Mucosa of stomach (tissue), 1 donor: Measurements from ENCODE around the gene TMED10.

Source experiments
- H3K27me3 ChIP-seq: one replicate; pipeline ENCODE4 v1.7.0; 2013; ENCODE audit warnings: mild to moderate bottlenecking, low read length; ENCODE audit not compliant: control insufficient read depth, insufficient read depth
- H3K36me3 ChIP-seq: one replicate; pipeline ENCODE4 v1.7.0; 2013; ENCODE audit warnings: low read length; ENCODE audit not compliant: control insufficient read depth, insufficient read depth
- H3K4me1 ChIP-seq: one replicate; pipeline ENCODE4 v1.7.0; 2013; ENCODE audit warnings: mild to moderate bottlenecking, low read length; ENCODE audit not compliant: control insufficient read depth, insufficient read depth
- H3K4me3 ChIP-seq: one replicate; pipeline ENCODE4 v1.7.0; 2013; ENCODE audit warnings: low read length
- H3K9ac ChIP-seq: one replicate; pipeline ENCODE4 v1.7.0; 2013; ENCODE audit warnings: mild to moderate bottlenecking, low read length, moderate library complexity
- H3K9me3 ChIP-seq: one replicate; pipeline ENCODE4 v1.7.0; 2013; ENCODE audit warnings: mild to moderate bottlenecking, low read length, moderate library complexity; ENCODE audit not compliant: control insufficient read depth
- donor health status: Pancreatic carcinoma.

The TMED10 gene

DNA sequence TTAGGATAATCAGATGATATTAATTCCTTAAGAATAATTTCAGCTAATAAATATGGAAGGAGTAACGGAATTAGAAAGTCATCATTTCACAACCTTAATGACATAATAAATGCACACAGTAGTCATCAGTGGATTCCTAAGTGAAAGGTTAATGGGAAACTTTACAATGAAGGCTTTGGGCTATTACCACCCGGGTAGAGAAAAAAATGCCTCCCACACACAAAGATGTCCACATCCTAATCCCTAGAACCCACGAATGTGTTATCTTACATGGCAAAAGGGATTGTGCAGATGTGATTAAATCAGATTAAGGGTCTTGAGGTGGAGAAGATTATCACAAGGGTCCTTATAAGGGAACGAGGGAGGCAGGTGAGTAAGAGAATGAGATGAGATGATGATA is 5.6 kb downstream of the TMED10 start:
- Histone ChIP-seq H3K9ac (no peak overlapping the region), H3K4me1 (peaks cover 35% of the 10 kb centered on the region)

DNA sequence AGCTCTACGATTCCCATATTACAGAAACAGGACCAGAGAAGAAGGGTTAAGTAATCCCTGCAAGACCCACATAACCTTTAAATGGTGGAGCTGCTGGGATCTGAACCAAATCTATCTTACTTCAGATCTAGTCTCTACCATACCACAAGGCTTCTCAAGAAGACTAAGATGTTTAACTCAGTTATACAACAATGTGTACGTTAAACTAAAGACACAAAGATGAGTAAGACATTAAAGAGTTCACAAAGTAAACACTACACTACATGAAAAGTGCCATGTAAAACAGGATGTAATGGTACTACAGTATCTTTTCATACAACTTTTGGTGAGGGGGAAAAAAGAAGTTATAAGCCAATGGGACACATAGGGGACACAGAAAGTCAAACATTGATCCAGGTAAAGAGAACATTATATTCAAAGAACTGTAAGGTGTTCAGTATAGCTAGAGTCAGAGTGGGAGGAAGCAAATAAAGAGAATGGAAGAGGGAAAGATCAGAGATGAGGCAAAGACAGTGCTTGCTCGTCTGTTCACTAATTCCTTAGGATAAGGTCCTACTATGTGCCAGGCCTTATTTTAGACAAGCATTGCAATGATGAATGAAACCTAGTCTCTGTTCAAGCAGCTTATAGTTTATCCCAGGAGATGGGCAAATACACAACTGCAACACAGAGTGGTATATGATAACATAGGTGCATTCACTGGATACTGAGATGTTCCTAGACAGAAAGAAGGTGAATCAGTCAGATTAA is 7.7 kb downstream of the TMED10 start:
- Histone ChIP-seq H3K4me3 (no peak overlapping the region), H3K9me3 (no peaks in the 10 kb centered on the region), H3K9ac (no peak overlapping the region), H3K27me3 (no peaks in the 10 kb centered on the region), H3K4me1 (peaks cover 37% of the 10 kb centered on the region), H3K36me3 (no peaks in the 10 kb centered on the region)

More for the DNA sequence above, 5.6 kb downstream of the TMED10 start:
- Histone ChIP-seq H3K27me3 (no peaks in the 10 kb centered on the region), H3K9me3 (no peaks in the 10 kb centered on the region), H3K36me3 (no peaks in the 10 kb centered on the region), H3K4me3 (no peak overlapping the region)

DNA sequence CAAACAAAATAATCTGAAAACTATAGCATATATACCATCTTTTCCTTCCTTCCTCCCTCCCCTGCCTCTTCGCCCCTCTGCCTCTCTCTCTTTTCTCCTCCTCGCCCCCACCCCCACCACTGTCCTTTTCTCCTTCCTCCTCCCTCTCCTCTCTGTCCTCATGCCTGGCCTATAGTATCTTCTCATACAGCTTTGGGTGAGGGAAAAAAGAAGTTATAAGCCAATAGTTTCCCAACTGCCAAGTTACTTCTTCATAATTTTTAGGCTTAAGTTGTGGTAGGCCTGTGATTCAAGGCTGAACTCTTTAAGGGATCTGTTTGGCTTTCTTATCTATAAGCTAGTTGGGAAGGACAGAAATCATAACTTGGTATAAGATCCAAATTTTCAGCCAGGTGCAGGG is 9.1 kb downstream of the TMED10 start:
- no peaks in the 10 kb centered on the region for H3K9me3 ChIP-seq
- H3K27me3 ChIP-seq = no peaks in the 10 kb centered on the region
- no peaks in the 10 kb centered on the region for H3K36me3 ChIP-seq
- no peak overlapping the region for H3K4me3 ChIP-seq
- peaks cover 27% of the 10 kb centered on the region for H3K4me1 ChIP-seq
- no peak overlapping the region for H3K9ac ChIP-seq

DNA sequence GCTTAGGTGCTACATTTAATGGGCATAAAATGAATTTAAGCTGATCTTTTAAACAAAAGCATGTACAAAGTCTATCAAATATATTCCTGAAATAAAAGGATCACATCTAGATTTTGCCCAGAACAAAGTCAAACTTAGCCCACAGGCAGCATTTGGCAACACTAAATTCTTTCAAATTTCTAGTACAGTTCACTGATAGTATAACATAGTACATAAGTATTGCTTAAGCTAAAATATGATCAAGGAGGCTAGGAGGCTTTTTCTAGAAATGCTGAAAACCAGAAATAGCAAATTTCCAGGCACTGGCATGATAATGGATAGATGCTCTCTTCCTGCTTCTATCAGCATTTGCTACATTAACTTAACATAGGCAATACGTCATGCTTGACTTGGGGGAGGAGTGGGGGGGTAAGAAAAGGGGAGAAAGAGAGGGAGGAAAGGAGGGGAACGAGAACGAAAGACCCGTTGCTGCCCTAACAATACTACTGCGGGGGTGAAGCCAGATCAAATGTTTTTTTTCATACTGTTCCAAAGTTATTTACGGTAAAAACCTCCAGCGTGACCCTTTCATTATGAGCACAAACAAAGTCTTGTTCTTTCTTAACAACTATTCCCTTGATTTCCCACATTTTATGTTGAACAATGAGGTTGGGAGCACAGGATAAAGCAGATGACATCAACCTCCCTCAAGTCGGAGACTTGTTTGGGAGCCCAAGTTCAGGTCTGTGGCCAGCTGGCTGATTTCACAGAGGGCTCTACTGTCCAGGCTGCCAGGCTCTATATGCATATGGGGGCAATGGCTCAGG is 10.6 kb downstream of the TMED10 start:
- Histone ChIP-seq H3K36me3 (no peaks in the 10 kb centered on the region), H3K4me3 (no peak overlapping the region), H3K9ac (no peak overlapping the region), H3K27me3 (no peaks in the 10 kb centered on the region), H3K4me1 (peaks cover 30% of the 10 kb centered on the region), H3K9me3 (no peaks in the 10 kb centered on the region)

DNA sequence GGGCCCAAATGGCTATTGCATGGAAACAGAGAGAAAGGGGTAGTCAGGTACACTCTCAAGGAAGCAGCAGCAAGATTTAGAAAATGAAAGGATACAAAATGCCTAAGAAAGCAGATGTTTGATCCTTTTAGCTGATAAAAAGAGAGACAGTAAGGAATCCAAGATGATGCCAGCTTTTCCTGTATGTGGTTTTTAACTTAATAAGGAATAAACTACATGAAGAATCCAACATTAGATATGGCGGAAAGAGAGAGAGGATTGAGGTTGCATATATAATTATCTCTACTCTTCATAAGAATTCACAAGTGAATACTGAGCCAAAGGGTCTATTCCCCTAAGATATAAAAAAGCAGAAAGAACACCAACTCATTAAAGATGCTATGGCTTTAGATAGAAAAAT is 11.6 kb downstream of the TMED10 start:
- Histone ChIP-seq H3K36me3 (no peaks in the 10 kb centered on the region), H3K27me3 (no peaks in the 10 kb centered on the region), H3K9me3 (no peaks in the 10 kb centered on the region), H3K4me3 (no peak overlapping the region), H3K9ac (no peak overlapping the region), H3K4me1 (peaks cover 33% of the 10 kb centered on the region)

DNA sequence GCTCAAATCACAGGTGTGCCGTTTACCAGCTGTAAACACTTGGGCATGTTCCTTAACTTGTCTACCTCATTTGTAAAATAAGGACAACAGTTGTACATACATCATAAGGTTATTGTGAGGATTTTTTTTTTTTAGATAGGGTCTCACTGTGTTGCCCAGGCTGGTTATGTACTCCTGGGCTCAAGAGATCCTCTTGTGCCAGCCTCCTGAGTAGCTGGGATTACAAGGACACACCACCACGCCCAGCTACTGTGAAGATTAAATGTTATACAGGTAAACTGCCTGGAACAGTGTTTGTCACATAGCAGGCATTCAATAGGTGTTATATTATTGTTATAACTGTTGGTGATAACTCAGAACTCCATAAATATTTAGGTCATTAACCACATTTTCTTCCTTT is 12.7 kb downstream of the TMED10 start:
- Histone ChIP-seq H3K4me1 (peaks cover 33% of the 10 kb centered on the region), H3K9ac (no peak overlapping the region), H3K4me3 (no peak overlapping the region), H3K27me3 (no peaks in the 10 kb centered on the region), H3K9me3 (no peaks in the 10 kb centered on the region), H3K36me3 (no peaks in the 10 kb centered on the region)

DNA sequence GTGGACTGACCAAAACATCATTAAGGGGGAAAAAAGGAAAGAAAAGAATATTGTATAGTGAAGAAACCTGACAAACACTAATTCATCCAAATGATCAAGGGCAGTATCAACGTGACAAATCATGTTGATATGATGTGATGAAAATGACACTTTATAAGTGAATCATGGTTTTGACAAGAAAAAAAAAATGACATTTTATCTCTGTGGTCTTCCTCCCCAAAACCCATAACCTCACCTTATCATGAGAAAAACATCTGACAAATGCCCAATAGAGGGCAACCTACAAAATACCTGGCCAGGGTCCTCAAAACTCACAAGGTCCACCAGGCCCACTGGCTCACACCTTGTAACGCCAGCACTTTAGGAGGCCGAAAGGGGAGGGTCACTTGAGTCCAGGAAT is 13.8 kb downstream of the TMED10 start:
- H3K36me3 ChIP-seq = no peaks in the 10 kb centered on the region
- H3K9ac ChIP-seq = no peak overlapping the region
- H3K9me3 ChIP-seq = no peaks in the 10 kb centered on the region
- H3K27me3 ChIP-seq = no peaks in the 10 kb centered on the region
- peaks cover 24% of the 10 kb centered on the region for H3K4me1 ChIP-seq
- no peak overlapping the region for H3K4me3 ChIP-seq

DNA sequence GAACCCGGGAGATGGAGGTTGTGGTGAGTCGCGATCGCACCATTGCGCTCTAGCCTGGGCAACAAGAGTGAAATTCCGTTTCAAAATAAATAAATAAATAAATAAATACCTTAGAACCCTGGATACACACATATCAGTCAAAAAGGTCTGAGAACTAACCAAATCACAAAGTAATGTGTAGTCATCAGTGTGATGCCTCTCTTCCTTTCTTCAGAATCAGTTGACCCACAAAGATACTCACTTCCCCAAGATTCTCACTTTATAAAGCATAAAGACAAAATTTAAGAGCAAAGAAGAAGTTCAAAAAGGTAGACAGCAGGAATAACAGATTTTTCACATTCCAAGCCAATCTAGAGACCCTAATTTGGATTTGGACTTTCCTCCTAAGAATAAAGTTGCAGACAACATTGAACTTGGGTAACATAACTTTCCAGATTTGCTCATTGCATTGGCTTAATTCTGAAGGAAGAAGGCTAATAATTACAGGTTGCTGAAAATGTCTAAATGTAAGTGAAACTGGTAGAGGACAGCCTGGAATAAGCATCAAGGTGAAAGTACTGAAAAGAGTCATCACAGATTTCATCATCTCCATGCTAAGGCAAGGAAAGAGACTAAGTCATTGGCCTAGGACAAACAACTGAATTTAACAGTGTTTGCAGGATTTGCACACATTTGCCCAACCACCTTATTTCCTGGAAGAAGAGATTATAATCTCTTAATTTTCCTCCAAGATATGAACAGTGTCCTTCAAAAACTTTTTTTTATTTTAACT is 17.4 kb downstream of the TMED10 start:
- peaks cover 10% of the 10 kb centered on the region for H3K4me1 ChIP-seq
- no peak overlapping the region for H3K4me3 ChIP-seq
- no peaks in the 10 kb centered on the region for H3K27me3 ChIP-seq
- H3K9me3 ChIP-seq = no peaks in the 10 kb centered on the region
- H3K36me3 ChIP-seq = no peaks in the 10 kb centered on the region
- H3K9ac ChIP-seq = no peak overlapping the region

DNA sequence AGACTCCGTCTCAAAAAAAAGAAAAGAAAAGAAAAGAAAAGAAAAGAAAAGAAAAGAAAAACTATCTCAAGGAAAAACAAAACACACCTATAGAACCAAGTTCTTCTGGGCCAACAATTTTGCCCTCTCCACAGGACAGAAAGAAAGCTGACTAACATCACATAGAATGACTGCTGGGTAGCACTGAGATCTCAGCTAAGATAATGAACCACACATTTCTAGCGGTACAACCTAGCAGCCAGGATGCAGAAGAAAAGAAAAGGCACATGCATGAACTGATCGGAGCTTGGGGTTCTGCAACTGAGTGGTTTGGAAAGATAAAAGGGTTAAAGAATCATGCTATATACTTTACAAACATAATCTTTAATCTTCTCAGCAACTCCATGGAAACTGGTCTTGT is 19.5 kb downstream of the TMED10 start:
- H3K9ac ChIP-seq = no peak overlapping the region
- H3K36me3 ChIP-seq = no peaks in the 10 kb centered on the region
- H3K27me3 ChIP-seq = no peaks in the 10 kb centered on the region
- no peaks in the 10 kb centered on the region for H3K9me3 ChIP-seq
- peaks cover 13% of the 10 kb centered on the region for H3K4me1 ChIP-seq
- no peak overlapping the region for H3K4me3 ChIP-seq

DNA sequence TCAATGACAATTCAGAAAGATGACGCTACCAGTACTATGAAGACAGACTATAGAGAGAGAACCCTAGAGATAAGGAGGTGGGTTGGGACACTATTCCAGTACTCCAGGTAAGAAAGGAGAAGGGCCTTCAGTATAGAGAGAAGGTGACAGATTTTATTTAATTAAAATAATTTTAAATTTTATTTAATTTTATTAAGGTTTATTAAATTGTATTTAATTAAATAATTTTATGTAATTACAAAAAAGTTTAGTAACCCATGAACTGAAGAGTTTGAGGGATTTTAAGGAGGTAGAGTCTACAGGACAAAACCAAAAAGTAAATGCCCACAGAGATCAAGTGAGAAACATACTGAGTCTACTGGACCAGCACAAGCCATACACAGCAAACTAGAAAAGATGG is 20.3 kb downstream of the TMED10 start:
- no peak overlapping the region for H3K9ac ChIP-seq
- H3K27me3 ChIP-seq = no peaks in the 10 kb centered on the region
- H3K4me1 ChIP-seq = peaks cover 13% of the 10 kb centered on the region
- H3K4me3 ChIP-seq = no peak overlapping the region
- no peaks in the 10 kb centered on the region for H3K36me3 ChIP-seq
- no peaks in the 10 kb centered on the region for H3K9me3 ChIP-seq

DNA sequence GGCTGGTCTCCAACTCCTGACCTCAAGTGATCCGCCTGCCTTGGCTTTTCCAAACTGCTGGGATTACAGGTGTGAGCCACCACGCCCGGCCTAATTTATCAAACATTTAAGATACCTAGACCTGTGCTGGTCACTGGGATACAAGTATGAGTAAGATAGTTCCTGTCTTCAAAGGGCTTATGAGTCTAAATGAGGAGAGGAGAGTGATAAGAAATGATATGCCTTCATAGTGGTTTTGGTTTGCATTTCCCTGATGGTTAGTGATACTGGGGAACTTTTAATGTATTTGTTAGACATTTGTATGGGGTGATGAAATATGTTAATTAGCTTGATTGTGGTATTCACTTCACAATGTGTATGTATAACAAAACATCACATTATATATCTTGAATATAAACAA is 21.2 kb downstream of the TMED10 start:
- Histone ChIP-seq H3K4me1 (peaks cover 8% of the 10 kb centered on the region), H3K36me3 (no peaks in the 10 kb centered on the region), H3K9ac (no peak overlapping the region), H3K4me3 (no peak overlapping the region), H3K9me3 (no peaks in the 10 kb centered on the region), H3K27me3 (no peaks in the 10 kb centered on the region)

DNA sequence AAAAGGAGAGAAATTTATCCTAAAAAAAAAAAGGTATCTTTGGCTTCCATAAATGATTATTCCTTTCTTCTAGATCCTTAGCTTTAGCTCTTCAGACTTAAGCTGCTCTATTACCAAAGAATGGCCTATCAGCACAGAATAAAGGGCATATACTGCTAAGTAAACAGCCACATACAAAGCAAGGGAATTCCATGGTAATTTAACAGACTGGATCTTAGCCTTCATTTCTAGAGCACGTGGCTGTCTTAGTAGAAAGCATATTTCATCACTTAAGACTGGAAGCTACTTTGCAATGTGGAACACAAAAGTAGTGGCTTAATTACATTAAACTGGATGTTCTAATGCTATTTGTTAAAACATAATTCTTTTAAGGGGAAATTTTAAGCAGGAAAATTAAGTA is 23.1 kb downstream of the TMED10 start:
- Histone ChIP-seq H3K4me3 (no peak overlapping the region), H3K4me1 (peaks cover 8% of the 10 kb centered on the region), H3K36me3 (no peaks in the 10 kb centered on the region), H3K27me3 (no peaks in the 10 kb centered on the region), H3K9ac (no peak overlapping the region), H3K9me3 (no peaks in the 10 kb centered on the region)
